WTC11 (cell line): ENCODE results near the gene SHANK1.

Source experiments
- ETV6 ChIP-seq: sonication (generic); formaldehyde crosslinking; IDR thresholded peaks from 2 replicates; pipeline ENCODE4 v1.8.1; 2022; ENCODE audit warnings: mild to moderate bottlenecking, missing genetic modification reagents
- FOXJ3 ChIP-seq: sonication (generic); formaldehyde crosslinking; IDR thresholded peaks from 2 replicates; pipeline ENCODE4 v1.9.0; 2021; ENCODE audit warnings: missing genetic modification reagents, mild to moderate bottlenecking, borderline replicate concordance
- FOXP1 ChIP-seq: sonication (generic); formaldehyde crosslinking; IDR thresholded peaks from 2 replicates; pipeline ENCODE4 v1.8.0; 2022; ENCODE audit warnings: missing genetic modification reagents, mild to moderate bottlenecking, moderate library complexity, borderline replicate concordance
- GTF2I ChIP-seq: fragments of 250-450 bp; sonication (Bioruptor Pico); conservative IDR thresholded peaks from 2 replicates; pipeline ENCODE4 v1.4.0; 2021; ENCODE audit warnings: mild to moderate bottlenecking
- JUN ChIP-seq: sonication (generic); formaldehyde crosslinking; IDR thresholded peaks from 2 replicates; pipeline ENCODE4 v1.8.0; 2023; ENCODE audit warnings: mild to moderate bottlenecking, missing genetic modification reagents
- TP53 ChIP-seq: sonication (generic); formaldehyde crosslinking; IDR thresholded peaks from 2 replicates; pipeline ENCODE4 v1.8.1; 2023; ENCODE audit warnings: mild to moderate bottlenecking, missing genetic modification reagents
- ZBTB21 ChIP-seq: sonication (generic); formaldehyde crosslinking; IDR thresholded peaks from 2 replicates; pipeline ENCODE4 v1.8.1; 2023; ENCODE audit warnings: mild to moderate bottlenecking, missing genetic modification reagents, borderline replicate concordance
- ZNF263 ChIP-seq: sonication (generic); formaldehyde crosslinking; IDR thresholded peaks from 2 replicates; pipeline ENCODE4 v1.8.1; 2022; ENCODE audit warnings: low read depth, mild to moderate bottlenecking, moderate library complexity, missing genetic modification reagents
- TF ChIP-seq, protein P1 (sequence below): sonication (generic); formaldehyde crosslinking; IDR thresholded peaks from 2 replicates; pipeline ENCODE4 v1.8.1; 2022; ENCODE audit warnings: mild to moderate bottlenecking, moderate library complexity, missing genetic modification reagents
- TF ChIP-seq, protein P2 (sequence below): fragments of 200-600 bp; IDR thresholded peaks from 2 replicates; pipeline ENCODE4 v1.8.0; 2022; ENCODE audit warnings: antibody characterized with exemption
- TF ChIP-seq, protein P3 (sequence below): sonication (generic); formaldehyde crosslinking; IDR thresholded peaks from 2 replicates; pipeline ENCODE4 v1.8.0; 2023; ENCODE audit warnings: mild to moderate bottlenecking, missing genetic modification reagents
- TF ChIP-seq, protein P4 (sequence below): sonication (generic); formaldehyde crosslinking; IDR thresholded peaks from 2 replicates; pipeline ENCODE4 v1.8.0; 2023; ENCODE audit warnings: missing genetic modification reagents
- TF ChIP-seq, protein P5 (sequence below): sonication (generic); formaldehyde crosslinking; IDR thresholded peaks from 2 replicates; pipeline ENCODE4 v1.8.1; 2023; ENCODE audit warnings: mild to moderate bottlenecking, missing genetic modification reagents

DNA sequence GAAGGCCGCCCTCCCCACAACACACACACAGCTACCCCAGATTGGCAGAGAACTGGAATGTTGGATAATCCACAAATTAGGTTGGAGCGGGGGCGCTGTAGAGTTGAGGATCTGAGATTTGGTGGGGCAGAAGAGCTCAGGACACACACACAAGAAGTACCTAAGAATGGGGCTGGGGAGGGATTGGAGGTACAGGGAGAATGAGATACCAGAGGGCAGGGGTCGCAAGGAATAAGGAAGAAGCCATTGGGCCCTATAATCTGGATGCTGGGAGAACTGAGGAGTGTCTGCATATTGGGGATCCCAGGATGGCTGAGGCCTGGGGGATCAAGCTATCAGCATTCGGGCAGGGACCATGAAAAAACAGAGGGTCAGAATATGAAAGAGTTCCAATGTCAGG is 91.5 kb downstream of the SHANK1 start:
- TF ChIP-seq ZNF263 (CRISPR knock-in tag), result no peak
- TF ChIP-seq, protein P1, sequence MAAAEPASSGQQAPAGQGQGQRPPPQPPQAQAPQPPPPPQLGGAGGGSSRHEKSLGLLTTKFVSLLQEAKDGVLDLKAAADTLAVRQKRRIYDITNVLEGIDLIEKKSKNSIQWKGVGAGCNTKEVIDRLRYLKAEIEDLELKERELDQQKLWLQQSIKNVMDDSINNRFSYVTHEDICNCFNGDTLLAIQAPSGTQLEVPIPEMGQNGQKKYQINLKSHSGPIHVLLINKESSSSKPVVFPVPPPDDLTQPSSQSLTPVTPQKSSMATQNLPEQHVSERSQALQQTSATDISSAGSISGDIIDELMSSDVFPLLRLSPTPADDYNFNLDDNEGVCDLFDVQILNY, result no peak
- TF ChIP-seq, protein P2, sequence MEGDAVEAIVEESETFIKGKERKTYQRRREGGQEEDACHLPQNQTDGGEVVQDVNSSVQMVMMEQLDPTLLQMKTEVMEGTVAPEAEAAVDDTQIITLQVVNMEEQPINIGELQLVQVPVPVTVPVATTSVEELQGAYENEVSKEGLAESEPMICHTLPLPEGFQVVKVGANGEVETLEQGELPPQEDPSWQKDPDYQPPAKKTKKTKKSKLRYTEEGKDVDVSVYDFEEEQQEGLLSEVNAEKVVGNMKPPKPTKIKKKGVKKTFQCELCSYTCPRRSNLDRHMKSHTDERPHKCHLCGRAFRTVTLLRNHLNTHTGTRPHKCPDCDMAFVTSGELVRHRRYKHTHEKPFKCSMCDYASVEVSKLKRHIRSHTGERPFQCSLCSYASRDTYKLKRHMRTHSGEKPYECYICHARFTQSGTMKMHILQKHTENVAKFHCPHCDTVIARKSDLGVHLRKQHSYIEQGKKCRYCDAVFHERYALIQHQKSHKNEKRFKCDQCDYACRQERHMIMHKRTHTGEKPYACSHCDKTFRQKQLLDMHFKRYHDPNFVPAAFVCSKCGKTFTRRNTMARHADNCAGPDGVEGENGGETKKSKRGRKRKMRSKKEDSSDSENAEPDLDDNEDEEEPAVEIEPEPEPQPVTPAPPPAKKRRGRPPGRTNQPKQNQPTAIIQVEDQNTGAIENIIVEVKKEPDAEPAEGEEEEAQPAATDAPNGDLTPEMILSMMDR, result no peak
- TF ChIP-seq GTF2I (CRISPR knock-in tag), result no peak
- TF ChIP-seq JUN (CRISPR knock-in tag), result no peak
- TF ChIP-seq FOXJ3 (CRISPR knock-in tag), result no peak
- TF ChIP-seq, protein P3, sequence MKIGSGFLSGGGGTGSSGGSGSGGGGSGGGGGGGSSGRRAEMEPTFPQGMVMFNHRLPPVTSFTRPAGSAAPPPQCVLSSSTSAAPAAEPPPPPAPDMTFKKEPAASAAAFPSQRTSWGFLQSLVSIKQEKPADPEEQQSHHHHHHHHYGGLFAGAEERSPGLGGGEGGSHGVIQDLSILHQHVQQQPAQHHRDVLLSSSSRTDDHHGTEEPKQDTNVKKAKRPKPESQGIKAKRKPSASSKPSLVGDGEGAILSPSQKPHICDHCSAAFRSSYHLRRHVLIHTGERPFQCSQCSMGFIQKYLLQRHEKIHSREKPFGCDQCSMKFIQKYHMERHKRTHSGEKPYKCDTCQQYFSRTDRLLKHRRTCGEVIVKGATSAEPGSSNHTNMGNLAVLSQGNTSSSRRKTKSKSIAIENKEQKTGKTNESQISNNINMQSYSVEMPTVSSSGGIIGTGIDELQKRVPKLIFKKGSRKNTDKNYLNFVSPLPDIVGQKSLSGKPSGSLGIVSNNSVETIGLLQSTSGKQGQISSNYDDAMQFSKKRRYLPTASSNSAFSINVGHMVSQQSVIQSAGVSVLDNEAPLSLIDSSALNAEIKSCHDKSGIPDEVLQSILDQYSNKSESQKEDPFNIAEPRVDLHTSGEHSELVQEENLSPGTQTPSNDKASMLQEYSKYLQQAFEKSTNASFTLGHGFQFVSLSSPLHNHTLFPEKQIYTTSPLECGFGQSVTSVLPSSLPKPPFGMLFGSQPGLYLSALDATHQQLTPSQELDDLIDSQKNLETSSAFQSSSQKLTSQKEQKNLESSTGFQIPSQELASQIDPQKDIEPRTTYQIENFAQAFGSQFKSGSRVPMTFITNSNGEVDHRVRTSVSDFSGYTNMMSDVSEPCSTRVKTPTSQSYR (CRISPR knock-in tag), result no peak
- no peak for TF ChIP-seq ZBTB21 (CRISPR knock-in tag)
- TF ChIP-seq, protein P4, sequence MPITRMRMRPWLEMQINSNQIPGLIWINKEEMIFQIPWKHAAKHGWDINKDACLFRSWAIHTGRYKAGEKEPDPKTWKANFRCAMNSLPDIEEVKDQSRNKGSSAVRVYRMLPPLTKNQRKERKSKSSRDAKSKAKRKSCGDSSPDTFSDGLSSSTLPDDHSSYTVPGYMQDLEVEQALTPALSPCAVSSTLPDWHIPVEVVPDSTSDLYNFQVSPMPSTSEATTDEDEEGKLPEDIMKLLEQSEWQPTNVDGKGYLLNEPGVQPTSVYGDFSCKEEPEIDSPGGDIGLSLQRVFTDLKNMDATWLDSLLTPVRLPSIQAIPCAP (CRISPR knock-in tag), result no peak
- TF ChIP-seq, protein P5, sequence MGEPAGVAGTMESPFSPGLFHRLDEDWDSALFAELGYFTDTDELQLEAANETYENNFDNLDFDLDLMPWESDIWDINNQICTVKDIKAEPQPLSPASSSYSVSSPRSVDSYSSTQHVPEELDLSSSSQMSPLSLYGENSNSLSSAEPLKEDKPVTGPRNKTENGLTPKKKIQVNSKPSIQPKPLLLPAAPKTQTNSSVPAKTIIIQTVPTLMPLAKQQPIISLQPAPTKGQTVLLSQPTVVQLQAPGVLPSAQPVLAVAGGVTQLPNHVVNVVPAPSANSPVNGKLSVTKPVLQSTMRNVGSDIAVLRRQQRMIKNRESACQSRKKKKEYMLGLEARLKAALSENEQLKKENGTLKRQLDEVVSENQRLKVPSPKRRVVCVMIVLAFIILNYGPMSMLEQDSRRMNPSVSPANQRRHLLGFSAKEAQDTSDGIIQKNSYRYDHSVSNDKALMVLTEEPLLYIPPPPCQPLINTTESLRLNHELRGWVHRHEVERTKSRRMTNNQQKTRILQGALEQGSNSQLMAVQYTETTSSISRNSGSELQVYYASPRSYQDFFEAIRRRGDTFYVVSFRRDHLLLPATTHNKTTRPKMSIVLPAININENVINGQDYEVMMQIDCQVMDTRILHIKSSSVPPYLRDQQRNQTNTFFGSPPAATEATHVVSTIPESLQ (CRISPR knock-in tag), result no peak
- TF ChIP-seq FOXP1 (CRISPR knock-in tag), result no peak
- TF ChIP-seq ETV6 (CRISPR knock-in tag), result no peak
- TF ChIP-seq TP53 (CRISPR knock-in tag), result no peak
